Fibroblast of lung (primary cell): ENCODE measurements around the gene TNNT3. TPM values are rescaled to one million over a fixed set of nuclear protein-coding genes. Genes with fewer than 3 reads are reported as not detected.
A peak's percentile ranks its signal among the peaks of the same experiment; 100 is the strongest.

Experiments used
- DNase-seq, 2 donors: peaks; one replicate each; pipeline versions ENCODE4 v3.0.0 to v3.0.0-alpha.2; 2010; ENCODE audit warnings: low read depth in 2 of 2
- H2AFZ ChIP-seq: 2 replicates; pipeline ENCODE4 v1.5.1; 2012; ENCODE audit warnings: low read length, control low read depth, inconsistent platforms
- H3K27ac ChIP-seq: 2 replicates; pipeline ENCODE4 v1.5.1; 2011; ENCODE audit warnings: low read length, control low read depth; ENCODE audit not compliant: insufficient read depth
- H3K27me3 ChIP-seq: 2 replicates; pipeline ENCODE4 v1.5.1; 2011; ENCODE audit warnings: mild to moderate bottlenecking, low read length; ENCODE audit not compliant: control insufficient read depth, insufficient read depth
- H3K36me3 ChIP-seq: 2 replicates; pipeline ENCODE4 v1.5.1; 2011; ENCODE audit warnings: low read length; ENCODE audit not compliant: control insufficient read depth, insufficient read depth
- H3K4me1 ChIP-seq: 2 replicates; pipeline ENCODE4 v1.5.1; 2011; ENCODE audit warnings: low read length; ENCODE audit not compliant: control insufficient read depth, insufficient read depth; ENCODE audit errors: extremely low read depth
- H3K4me2 ChIP-seq: 2 replicates; pipeline ENCODE4 v1.5.1; 2011; ENCODE audit warnings: low read length, control low read depth; ENCODE audit not compliant: insufficient read depth; ENCODE audit errors: extremely low read depth
- H3K4me3 ChIP-seq, 4 experiments: fragments of 200-600 bp in 1 of 4; sonication (generic) in 1 of 4; replicated peaks in 1 of 4; 2 replicates each; pipeline ENCODE4 v1.5.1; 2011 to 2016; ENCODE audit warnings: low read length in 4 of 4, low read depth in 3 of 4, mild to moderate bottlenecking in 3 of 4, control low read depth in 2 of 4, inconsistent platforms in 1 of 4, mixed read lengths in 1 of 4; ENCODE audit not compliant: insufficient read depth in 1 of 4; ENCODE audit errors: control extremely low read depth in 1 of 4
- H3K79me2 ChIP-seq: 2 replicates; pipeline ENCODE4 v1.5.1; 2012; ENCODE audit warnings: mild to moderate bottlenecking, low read length, inconsistent platforms; ENCODE audit not compliant: control insufficient read depth, insufficient read depth
- H3K9ac ChIP-seq: 2 replicates; pipeline ENCODE4 v1.5.1; 2011; ENCODE audit warnings: mild to moderate bottlenecking, low read length, control low read depth; ENCODE audit not compliant: insufficient read depth
- H3K9me3 ChIP-seq: 2 replicates; pipeline ENCODE4 v1.5.1; 2012; ENCODE audit warnings: low read depth, low read length; ENCODE audit not compliant: control insufficient read depth, insufficient read depth
- H4K20me1 ChIP-seq: 2 replicates; pipeline ENCODE4 v1.5.1; 2011; ENCODE audit warnings: low read length; ENCODE audit not compliant: control insufficient read depth, insufficient read depth; ENCODE audit errors: extremely low read depth
- EZH2 ChIP-seq: IDR thresholded peaks from 2 replicates; pipeline ENCODE4 v1.5.1; 2012; ENCODE audit warnings: low read length, control low read depth, mild to moderate bottlenecking; ENCODE audit errors: missing control alignments
- polyA plus RNA-seq, 2 donors: library from polyadenylated mRNA; depleted of rRNA in 1 of 2; stranded (reverse) in 1 of 2; unstranded in 1 of 2; fragments of >200 nt; gene quantifications; 2 replicates each; pipeline ENCODE4 v1.2.1, GENCODE V29; 2011 to 2012; ENCODE audit warnings: missing spikeins in 1 of 2
- total RNA-seq: library from RNA; depleted of rRNA; stranded (reverse); fragments of >200 nt; gene quantifications from 2 replicates; pipeline ENCODE4 v1.2.1, GENCODE V29; 2014
- TF ChIP-seq, protein P1 (sequence below), 2 donors: IDR thresholded peaks in 1 of 2; conservative IDR thresholded peaks in 1 of 2; 1 replicate in 1 of 2; 2 replicates in 1 of 2; pipeline ENCODE4 v1.5.1; 2011 to 2012; ENCODE audit warnings: low read length in 2 of 2, control low read depth in 1 of 2, inconsistent platforms in 1 of 2, low read depth in 1 of 2, mild to moderate bottlenecking in 1 of 2

The TNNT3 gene
- total and polyA plus RNA-seq, 2 donors (not counting 1 experiment from before 2014, with no cell fraction given) = not detected

DNA sequence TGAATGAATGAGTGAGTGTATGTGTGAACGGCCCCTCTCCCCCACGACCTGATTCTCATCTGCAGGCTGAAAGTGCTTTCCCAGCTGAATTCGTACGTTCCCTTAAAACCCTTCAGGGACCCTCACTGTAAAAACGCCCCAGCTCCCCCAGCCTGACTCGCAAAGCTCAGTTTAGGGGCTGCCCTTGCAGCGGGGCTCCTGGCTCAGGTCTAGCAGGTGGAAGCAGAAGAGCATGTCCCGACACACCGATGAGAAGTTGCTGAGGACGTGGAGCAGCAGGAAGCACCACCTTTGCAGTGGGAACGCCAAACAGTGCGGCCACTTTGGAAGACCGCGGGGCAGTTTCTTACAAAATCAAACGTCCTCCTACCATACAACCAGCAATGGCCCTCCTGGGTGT lies 24.1 kb downstream of the TNNT3 start:
- Histone ChIP-seq H3K27me3 (no peaks in the 10 kb centered on the region), H3K9me3 (no peaks in the 10 kb centered on the region), H3K79me2 (no peaks in the 10 kb centered on the region), H3K27ac (no peak overlapping the region), H3K4me1 (no peaks in the 10 kb centered on the region), H3K4me2 (no peak overlapping the region), H3K4me3 (no peak overlapping the region), H3K9ac (no peak overlapping the region), H2AFZ (no peak overlapping the region), H3K36me3 (no peaks in the 10 kb centered on the region), H4K20me1 (no peaks in the 10 kb centered on the region)
- no peak for DNase-seq
- TF ChIP-seq, protein P1, sequence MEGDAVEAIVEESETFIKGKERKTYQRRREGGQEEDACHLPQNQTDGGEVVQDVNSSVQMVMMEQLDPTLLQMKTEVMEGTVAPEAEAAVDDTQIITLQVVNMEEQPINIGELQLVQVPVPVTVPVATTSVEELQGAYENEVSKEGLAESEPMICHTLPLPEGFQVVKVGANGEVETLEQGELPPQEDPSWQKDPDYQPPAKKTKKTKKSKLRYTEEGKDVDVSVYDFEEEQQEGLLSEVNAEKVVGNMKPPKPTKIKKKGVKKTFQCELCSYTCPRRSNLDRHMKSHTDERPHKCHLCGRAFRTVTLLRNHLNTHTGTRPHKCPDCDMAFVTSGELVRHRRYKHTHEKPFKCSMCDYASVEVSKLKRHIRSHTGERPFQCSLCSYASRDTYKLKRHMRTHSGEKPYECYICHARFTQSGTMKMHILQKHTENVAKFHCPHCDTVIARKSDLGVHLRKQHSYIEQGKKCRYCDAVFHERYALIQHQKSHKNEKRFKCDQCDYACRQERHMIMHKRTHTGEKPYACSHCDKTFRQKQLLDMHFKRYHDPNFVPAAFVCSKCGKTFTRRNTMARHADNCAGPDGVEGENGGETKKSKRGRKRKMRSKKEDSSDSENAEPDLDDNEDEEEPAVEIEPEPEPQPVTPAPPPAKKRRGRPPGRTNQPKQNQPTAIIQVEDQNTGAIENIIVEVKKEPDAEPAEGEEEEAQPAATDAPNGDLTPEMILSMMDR (conservative IDR thresholded peaks at IDR 0.05 in 1 of 2, IDR thresholded peaks at IDR 0.05 in 1 of 2; ENCODE audit: low read depth in 1 of 2, low read length in 2 of 2) = no peak
- TF ChIP-seq EZH2 = no peak

DNA sequence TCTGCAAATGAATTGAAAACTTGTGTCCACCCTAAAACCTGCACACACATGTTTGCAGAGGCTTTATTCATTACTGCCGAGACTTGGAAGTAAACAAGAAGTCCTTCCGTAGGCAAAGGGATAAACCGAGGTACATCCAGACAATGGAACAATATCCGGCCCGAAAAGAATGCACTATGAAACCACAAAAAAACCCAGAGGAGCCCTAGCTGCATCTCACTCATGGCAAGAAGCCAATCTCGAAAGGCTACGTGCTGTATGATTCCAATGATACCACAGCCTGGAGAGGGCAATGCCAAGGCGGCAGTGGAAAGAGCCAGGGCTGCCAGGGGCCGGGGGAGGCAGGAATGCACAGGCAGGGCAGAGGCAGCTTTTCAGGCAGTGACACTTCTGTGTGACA lies 24.5 kb downstream of the TNNT3 start:
- DNase-seq = peak in 1 of 2 donors; percentile 46
- Histone ChIP-seq H3K27me3 (no peaks in the 10 kb centered on the region), H2AFZ (no peak overlapping the region), H3K36me3 (no peaks in the 10 kb centered on the region), H3K4me1 (no peaks in the 10 kb centered on the region), H3K9me3 (no peaks in the 10 kb centered on the region), H4K20me1 (no peaks in the 10 kb centered on the region), H3K79me2 (no peaks in the 10 kb centered on the region), H3K9ac (no peak overlapping the region), H3K4me2 (no peak overlapping the region), H3K4me3 (no peak overlapping the region), H3K27ac (no peak overlapping the region)
- no peak for TF ChIP-seq EZH2
- TF ChIP-seq, protein P1 (conservative IDR thresholded peaks at IDR 0.05 in 1 of 2, IDR thresholded peaks at IDR 0.05 in 1 of 2; ENCODE audit: low read depth in 1 of 2, low read length in 2 of 2) = no peak

DNA sequence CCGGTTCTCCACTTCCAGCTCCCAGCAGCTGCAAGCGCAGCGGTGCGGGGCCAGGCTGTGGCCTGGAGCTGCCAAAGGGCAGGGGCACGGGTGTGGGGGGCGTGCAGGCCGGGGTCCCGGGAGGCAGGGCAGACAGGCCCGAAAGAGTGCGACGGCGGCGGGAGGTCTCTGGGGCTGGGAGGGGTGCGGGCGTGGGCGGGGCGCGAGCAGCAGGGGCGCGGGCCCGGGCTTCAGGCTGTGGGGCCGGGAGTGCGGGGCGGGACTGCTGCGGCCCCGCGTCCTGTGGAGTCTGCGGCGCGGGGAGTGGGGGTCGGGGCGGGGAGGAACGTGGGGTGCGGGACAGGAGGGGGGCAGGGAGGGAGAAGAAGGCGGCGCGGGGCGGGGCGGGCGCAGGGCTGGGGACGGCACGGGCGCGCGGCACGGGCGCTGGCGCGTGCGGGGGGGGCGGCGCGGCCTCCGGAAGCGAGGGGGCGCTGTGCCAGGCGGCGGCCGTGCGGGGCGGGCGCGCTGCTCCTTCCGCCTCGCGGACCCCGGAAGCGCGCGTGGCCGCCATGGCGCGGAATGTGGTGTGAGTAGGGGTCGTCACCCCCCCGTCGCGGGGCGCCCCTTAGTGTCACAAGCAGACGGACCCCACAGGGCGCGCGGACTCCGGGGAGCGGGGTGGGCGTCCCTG lies 27.4 kb downstream of the TNNT3 start, which contains the start of gene MRPL23:
Gene MRPL23, plus strand, starts transcription at position 521 of the 673 bp plus-strand sequence. Its CDS starts 31 bp downstream, at position 552.
- no peaks in the 10 kb centered on the region for H3K79me2 ChIP-seq
- H2AFZ ChIP-seq = no peak within 1 kb of the TSS
- H3K4me2 ChIP-seq = no peak within 1 kb of the TSS
- DNase-seq = no peak
- no peak within 1 kb of the TSS for H3K27ac ChIP-seq
- no peaks in the 10 kb centered on the region for H4K20me1 ChIP-seq
- H3K36me3 ChIP-seq = no peaks in the 10 kb centered on the region
- no peaks in the 10 kb centered on the region for H3K4me1 ChIP-seq
- no peaks in the 10 kb centered on the region for H3K27me3 ChIP-seq
- TF ChIP-seq, protein P1 (conservative IDR thresholded peaks at IDR 0.05 in 1 of 2, IDR thresholded peaks at IDR 0.05 in 1 of 2; ENCODE audit: low read depth in 1 of 2, low read length in 2 of 2) = no peak
- no peak for TF ChIP-seq EZH2
- H3K4me3 ChIP-seq = no peak within 1 kb of the TSS
- no peaks in the 10 kb centered on the region for H3K9me3 ChIP-seq
- H3K9ac ChIP-seq = no peak within 1 kb of the TSS
